HG03103 (cell line): ENCODE measurements around the gene CHIC2.

Experiments
- ATAC-seq: cut with Tn5 transposase; IDR thresholded peaks from one replicate; pipeline ENCODE4 v1.9.1; 2021; ENCODE audit warnings: low read depth; ENCODE audit not compliant: unreplicated experiment

Gene CHIC2

DNA sequence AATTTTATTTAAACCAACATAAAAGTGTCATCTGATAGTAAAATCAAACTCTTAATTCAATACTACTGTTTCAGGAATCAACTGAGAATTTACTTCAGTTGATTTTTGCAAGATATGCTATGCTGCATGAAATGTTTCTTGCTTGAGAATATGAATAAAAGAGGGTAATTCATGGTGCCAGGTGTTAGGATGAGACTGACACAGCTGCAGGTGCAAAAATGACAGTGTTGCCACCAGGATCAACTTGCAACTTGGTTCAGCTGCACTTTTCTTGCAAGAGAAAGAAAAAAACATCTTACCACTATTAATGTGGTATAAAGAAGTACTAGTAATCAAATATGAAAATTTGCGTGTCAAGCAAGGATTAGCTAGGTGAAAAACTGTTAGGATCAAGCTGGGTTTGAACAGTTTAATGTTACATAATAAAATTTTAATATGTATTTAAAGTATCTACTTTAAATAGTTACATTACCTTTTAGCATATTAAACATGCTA lies 49.7 kb downstream of the CHIC2 start:
- no peak for ATAC-seq

DNA sequence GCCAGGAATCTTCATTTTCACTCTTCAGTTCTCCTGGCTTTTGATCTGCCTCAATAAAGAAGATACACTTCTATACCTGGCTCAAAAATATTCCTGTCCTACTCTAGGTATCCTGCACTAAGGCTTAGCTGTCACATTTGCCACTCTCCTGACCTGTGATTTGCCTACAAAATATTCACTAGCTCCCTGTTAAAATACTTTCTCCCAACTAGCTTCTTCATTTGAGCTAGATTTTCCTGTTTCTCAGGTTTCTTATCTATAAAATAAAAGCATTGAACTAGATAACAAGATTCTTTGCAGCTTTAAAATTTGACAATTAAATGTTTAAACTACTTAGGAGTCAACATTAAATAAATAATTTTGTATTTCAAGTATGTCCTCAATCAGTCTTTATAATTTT lies 53.2 kb downstream of the CHIC2 start:
- no peak for ATAC-seq

DNA sequence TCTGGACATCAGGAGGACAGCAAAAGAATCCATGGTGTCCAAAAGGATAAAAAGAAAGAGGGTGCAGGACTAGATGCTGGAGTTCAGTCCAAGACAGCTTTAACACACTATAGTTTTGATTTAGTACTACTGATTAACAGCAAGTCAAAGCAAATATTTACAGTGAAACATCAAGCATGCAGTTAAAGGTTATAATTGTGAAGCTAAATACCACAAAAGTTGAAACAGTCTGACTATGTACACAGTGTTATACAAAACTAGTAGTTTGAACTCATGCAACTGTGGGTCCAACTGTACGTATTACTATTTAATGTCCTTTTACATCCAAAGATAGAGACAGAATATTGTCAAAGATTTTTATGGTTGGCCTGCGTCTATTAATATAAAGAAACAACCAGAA lies 57.6 kb downstream of the CHIC2 start:
- no peak for ATAC-seq

DNA sequence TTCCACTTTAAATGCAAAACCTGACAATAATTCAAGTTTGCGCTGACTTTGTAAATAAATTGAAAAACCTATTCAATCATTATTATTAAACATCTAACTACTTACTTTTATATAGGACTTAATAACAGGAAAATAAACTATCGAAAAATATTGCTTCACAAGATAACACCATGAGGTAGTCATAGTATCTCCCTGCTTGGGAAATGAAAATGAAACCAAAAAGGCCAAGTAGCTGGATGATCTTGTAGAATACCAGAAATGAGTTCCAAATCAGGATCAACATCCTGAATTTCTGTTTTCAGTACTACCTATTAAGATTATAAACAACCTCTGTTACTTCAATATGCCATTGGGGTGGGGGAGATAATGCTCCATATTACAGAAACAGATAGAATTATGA lies 58.9 kb downstream of the CHIC2 start:
- ATAC-seq: no peak

GRCh38 chr4:54004463-54004862 lies 59.9 kb downstream of the CHIC2 start:
- no peak for ATAC-seq

GRCh38 chr4:54001668-54002365 lies 62.6 kb downstream of the CHIC2 start:
- ATAC-seq: no peak

DNA sequence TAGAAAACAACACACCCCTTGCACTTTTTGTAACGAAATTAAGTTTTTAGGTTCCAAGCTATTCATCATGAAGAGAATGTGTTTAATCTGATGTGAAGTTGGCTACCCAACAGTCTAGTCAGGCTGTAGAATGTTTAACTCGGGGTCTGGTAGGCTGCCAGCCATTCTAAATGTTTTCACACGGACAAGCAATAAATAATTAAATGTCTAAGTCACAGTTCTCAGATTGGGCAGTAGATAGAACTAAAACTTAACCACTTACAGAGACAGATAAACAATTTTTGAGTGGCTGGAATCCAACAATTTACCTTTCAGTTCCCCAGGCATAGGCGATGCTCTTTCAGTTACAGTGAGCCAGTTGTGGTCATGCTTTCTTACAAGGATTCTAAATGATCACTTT lies 66.5 kb downstream of the CHIC2 start:
- no peak for ATAC-seq

GRCh38 chr4:53994382-53995102 lies 69.9 kb downstream of the CHIC2 start:
- ATAC-seq: no peak

- no peak for ATAC-seq
Measured at GRCh38 chr4:53992785-53993184, 71.6 kb downstream of the CHIC2 start.

- ATAC-seq: no peak
Measured at GRCh38 chr4:53991821-53992220, 72.6 kb downstream of the CHIC2 start.

GRCh38 chr4:53990641-53991040 lies 73.8 kb downstream of the CHIC2 start:
- ATAC-seq: no peak

DNA sequence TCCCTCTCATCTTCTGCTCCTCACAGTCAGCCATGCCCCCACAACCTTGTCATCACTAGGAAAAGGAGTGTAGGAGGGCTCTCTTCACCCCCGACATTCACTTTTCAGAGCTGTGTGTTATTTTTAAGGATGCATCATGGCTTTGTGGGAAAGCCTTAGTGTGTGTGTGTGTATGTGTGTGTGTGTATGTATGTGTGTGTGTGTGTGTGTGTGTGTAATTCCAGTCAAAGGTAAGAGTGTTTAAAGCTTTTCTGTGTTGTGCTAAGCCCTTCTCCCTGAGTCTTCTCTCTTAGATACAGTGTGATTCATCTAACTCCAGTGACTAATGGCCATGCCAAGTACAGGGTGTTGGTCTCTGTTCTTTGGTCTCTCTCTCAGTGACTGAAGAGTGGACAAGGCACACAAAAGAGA lies 76.6 kb downstream of the CHIC2 start:
- ATAC-seq: no peak

GRCh38 chr4:53986062-53986461 lies 78.3 kb downstream of the CHIC2 start:
- ATAC-seq: no peak

DNA sequence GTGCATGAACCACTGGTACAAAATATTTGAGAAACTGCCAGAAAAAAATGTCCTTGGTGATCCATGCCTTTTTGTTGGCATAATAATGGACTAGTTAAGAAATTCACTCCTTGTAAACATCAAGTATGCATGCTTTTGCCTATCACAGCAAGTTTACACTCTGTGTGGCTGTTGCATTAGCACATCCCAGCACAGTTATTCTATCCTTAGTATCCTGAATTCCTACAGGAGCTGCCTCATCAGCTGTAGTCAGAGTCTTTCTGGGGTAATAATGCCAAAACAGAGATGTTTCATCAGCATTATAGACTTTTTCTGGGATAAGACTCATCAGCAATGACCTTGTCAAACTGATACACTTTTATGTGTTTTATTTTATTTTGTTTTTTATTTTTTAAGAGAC lies 82.8 kb downstream of the CHIC2 start:
- ATAC-seq: no peak

DNA sequence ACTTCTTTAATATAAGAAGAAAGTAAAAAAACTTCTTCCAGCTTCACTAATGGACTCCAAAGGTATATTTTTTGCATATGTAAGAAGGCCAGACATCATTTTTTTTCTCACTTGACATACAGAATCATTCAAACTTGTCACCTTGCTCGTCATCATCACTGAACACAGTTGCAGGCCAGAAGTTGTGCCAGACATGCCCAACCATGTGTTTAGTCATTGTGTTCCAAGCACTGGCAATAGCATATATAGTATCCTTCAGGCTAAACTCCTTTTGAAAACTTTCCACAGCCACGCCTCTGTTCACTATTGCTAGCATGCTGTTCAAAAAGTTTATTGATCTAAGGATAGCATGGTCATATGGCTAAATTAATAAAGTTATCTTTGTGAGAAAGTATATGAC lies 83.3 kb downstream of the CHIC2 start:
- ATAC-seq: no peak

DNA sequence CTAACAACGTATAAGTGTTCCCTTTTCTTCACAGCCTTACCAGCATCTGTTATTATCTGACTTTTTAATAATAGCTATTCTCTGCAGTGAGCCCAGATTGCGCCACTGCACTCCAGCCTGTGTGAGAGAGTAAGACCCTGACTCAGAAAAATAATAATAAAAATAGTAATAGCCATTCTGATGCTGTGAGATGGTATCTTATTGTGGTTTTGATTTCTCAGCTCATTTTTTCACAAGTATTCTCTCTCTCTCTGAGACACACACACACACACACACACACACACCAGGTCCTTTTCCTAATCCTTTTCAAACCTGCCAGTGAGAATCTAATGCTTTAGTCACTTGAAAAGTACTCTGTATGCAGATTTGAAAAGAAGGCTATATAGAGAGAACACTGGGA lies 89.8 kb downstream of the CHIC2 start:
- ATAC-seq: no peak

GRCh38 chr4:53967986-53968385 lies 96.4 kb downstream of the CHIC2 start:
- no peak for ATAC-seq

- no peak for ATAC-seq
Measured at GRCh38 chr4:53963781-53964180, 100.6 kb downstream of the CHIC2 start.

- no peak for ATAC-seq
Measured at GRCh38 chr4:53963336-53963735, 101.1 kb downstream of the CHIC2 start.

DNA sequence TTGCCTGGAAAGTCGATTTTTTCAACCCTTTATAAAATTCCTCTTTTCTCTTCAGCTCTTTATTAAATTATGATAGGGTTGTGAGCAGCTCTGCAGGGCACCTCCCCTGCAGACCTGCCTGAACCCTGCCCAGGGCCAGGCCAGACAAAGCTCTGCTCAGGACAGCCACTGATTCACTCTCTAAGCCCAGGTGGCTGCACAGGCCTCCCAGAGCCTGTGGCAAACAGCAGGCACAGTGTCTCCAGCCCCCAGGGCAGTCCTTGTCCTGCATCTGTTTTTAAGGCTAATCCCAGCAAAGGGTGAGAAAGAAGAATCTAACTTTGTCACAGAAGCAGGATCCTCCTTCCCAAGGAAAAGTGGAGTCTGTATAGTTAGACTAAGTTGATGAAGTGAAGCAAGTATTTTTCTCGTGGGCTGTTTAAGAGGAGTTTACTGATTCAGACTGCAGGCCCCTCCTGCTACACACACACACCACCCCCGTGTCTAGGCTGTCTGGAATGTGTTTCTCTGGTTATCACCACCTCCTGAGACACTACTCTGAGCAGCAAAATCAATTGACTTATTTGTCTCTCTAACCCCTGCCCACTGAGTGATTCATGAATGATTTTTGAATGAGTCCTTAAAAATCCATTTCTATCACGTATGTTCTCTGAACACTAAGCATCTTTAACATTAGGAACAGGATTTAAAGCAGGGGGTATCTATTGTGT lies 101.7 kb downstream of the CHIC2 start:
- no peak for ATAC-seq

GRCh38 chr4:53961351-53961750 lies 103.1 kb downstream of the CHIC2 start:
- ATAC-seq: no peak

GRCh38 chr4:53960843-53961242 lies 103.6 kb downstream of the CHIC2 start:
- no peak for ATAC-seq
